ENCODE results near the gene NXNL2.

The NXNL2 gene

DNA sequence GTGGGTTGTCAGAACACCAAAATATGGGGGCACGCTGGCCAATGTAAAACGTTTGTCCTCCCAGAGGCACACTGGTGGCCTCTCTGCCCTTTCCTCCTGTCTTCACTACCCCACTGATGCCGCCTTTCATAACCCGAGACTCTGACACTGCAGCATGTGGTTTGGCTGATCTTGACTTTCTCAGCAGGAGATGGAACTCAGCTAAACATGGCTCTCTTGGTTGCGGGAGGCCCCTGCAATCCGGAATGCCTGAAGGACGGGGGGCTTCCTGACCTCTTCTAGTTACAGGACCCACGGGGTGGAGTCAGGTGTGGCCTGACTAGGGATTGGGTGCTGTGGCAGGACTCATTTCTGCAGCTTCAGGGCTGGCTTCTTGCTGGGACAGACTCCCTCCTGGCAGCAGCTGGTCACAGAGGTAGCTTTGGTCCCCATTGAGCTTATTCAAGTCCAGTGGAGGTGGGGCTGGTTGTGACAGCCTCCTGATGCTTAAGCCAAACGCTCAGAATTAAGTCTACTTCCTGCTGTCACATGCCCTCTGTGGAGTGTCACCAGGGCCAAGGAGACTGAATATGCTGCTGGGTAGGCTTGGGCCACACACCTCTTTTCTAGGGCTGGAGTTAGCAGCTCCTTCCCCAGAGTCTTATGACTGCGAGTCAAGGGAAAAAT is 44.2 kb downstream of the NXNL2 start:
- H3K4me2 ChIP-seq (ENCODE audit: low read length): no peak overlapping the region
- no peaks in the 10 kb centered on the region for H3K79me2 ChIP-seq (ENCODE audit: low read length)
- H4K20me1 ChIP-seq (ENCODE audit: insufficient read depth, low read length): no peaks in the 10 kb centered on the region
- H3K36me3 ChIP-seq (replicated peaks; ENCODE audit: low read depth, low read length): no peaks in the 10 kb centered on the region
- H3K9me3 ChIP-seq (ENCODE audit: insufficient read depth, low read length): no peaks in the 10 kb centered on the region
- peak overlapping the region; percentile 97 for H2AFZ ChIP-seq (ENCODE audit: low read depth, low read length)
- 0 out of 2 replicates have a peak, but pooled peaks cover 5% of the 10 kb centered on the region for H3K4me1 ChIP-seq (ENCODE audit: low read length)
- no peak overlapping the region for H3K9ac ChIP-seq (ENCODE audit: low read length)
- H3K4me3 ChIP-seq (ENCODE audit: low read length): no peak overlapping the region
- TF ChIP-seq, protein P1, sequence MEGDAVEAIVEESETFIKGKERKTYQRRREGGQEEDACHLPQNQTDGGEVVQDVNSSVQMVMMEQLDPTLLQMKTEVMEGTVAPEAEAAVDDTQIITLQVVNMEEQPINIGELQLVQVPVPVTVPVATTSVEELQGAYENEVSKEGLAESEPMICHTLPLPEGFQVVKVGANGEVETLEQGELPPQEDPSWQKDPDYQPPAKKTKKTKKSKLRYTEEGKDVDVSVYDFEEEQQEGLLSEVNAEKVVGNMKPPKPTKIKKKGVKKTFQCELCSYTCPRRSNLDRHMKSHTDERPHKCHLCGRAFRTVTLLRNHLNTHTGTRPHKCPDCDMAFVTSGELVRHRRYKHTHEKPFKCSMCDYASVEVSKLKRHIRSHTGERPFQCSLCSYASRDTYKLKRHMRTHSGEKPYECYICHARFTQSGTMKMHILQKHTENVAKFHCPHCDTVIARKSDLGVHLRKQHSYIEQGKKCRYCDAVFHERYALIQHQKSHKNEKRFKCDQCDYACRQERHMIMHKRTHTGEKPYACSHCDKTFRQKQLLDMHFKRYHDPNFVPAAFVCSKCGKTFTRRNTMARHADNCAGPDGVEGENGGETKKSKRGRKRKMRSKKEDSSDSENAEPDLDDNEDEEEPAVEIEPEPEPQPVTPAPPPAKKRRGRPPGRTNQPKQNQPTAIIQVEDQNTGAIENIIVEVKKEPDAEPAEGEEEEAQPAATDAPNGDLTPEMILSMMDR (IDR thresholded peaks at IDR 0.05; ENCODE audit: low read depth, low read length): no peak
- no peak for TF ChIP-seq EZH2phosphoT487 (IDR thresholded peaks at IDR 0.05; ENCODE audit: low read depth)
- H3K27me3 ChIP-seq (ENCODE audit: low read depth, low read length): 0 out of 2 replicates have a peak, but pooled peaks cover 1% of the 10 kb centered on the region
- no peak overlapping the region for H3K27ac ChIP-seq (ENCODE audit: low read length)

DNA sequence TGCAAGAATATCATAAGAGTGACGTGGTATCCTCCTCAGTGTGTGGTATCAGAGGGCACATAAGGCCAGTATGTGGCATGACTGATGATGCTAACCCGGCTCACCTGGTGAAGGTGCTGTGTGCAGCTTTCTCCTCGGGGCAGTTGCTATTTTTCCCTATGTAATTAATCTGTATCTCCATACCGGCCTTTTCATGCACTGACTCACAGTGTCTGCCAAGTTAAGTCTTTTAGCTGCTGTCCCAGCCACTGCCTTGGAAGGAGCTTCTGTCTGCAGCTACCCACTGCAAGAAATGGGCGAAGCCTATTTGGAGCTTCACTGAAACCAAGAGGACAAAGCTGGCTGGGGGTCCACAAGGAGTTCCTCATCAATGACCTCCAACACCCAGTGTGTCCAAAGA is 46.0 kb downstream of the NXNL2 start:
- Histone ChIP-seq H4K20me1 (ENCODE audit: insufficient read depth, low read length) (no peaks in the 10 kb centered on the region), H3K36me3 (replicated peaks; ENCODE audit: low read depth, low read length) (no peaks in the 10 kb centered on the region), H3K27ac (ENCODE audit: low read length) (no peak overlapping the region), H3K4me2 (ENCODE audit: low read length) (no peak overlapping the region), H3K27me3 (ENCODE audit: low read depth, low read length) (peaks cover 5% of the 10 kb centered on the region; the same call in 1 of the 2 replicates), H3K4me3 (ENCODE audit: low read length) (no peak overlapping the region), H2AFZ (ENCODE audit: low read depth, low read length) (no peak overlapping the region), H3K79me2 (ENCODE audit: low read length) (no peaks in the 10 kb centered on the region), H3K4me1 (ENCODE audit: low read length) (0 out of 2 replicates have a peak, but pooled peaks cover 5% of the 10 kb centered on the region), H3K9me3 (ENCODE audit: insufficient read depth, low read length) (no peaks in the 10 kb centered on the region), H3K9ac (ENCODE audit: low read length) (no peak overlapping the region)
- TF ChIP-seq, protein P1 (IDR thresholded peaks at IDR 0.05; ENCODE audit: low read depth, low read length): no peak
- TF ChIP-seq EZH2phosphoT487 (IDR thresholded peaks at IDR 0.05; ENCODE audit: low read depth): no peak

DNA sequence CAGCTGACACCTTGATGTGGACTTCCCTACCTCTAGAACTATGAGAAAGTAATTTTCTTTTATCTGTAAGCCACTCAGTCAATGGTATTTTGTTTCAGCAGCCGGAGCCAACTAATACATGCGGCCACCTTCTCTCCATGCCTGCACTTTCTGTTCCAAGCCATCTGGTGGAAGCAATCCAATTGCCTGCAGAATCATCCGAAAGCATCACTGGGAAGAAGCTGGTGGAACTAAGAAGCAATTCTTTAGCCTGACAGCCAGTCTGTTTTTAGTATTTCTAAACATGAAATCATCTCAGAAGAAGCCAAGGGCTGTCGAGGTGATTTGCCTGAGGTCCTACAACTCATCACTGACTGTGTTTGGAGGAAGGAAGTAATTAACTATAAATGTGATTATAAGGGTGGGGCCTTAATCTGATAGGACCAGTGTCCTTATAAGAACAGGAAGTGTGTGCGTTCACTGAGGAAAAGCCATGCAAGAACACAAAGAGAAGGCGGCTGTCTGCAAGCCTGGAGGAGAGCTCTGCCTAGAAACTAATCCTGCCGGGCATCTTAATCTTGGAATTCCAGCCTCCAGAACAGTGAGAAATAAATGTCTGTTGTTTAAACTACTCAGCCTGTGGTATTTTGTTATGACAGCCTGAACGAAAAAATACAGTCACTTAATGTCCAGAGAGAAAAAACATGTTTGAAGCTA is 49.1 kb downstream of the NXNL2 start:
- no peak overlapping the region for H3K4me2 ChIP-seq (ENCODE audit: low read length)
- H3K9ac ChIP-seq (ENCODE audit: low read length): no peak overlapping the region
- no peaks in the 10 kb centered on the region for H3K36me3 ChIP-seq (replicated peaks; ENCODE audit: low read depth, low read length)
- H3K4me1 ChIP-seq (ENCODE audit: low read length): no peaks in the 10 kb centered on the region
- no peak overlapping the region for H3K27ac ChIP-seq (ENCODE audit: low read length)
- TF ChIP-seq, protein P1 (IDR thresholded peaks at IDR 0.05; ENCODE audit: low read depth, low read length): no peak
- TF ChIP-seq EZH2phosphoT487 (IDR thresholded peaks at IDR 0.05; ENCODE audit: low read depth): no peak
- H4K20me1 ChIP-seq (ENCODE audit: insufficient read depth, low read length): no peaks in the 10 kb centered on the region
- no peak overlapping the region for H2AFZ ChIP-seq (ENCODE audit: low read depth, low read length)
- no peaks in the 10 kb centered on the region for H3K9me3 ChIP-seq (ENCODE audit: insufficient read depth, low read length)
- H3K27me3 ChIP-seq (ENCODE audit: low read depth, low read length): peaks cover 5% of the 10 kb centered on the region; the same call in 1 of the 2 replicates
- H3K79me2 ChIP-seq (ENCODE audit: low read length): no peaks in the 10 kb centered on the region
- H3K4me3 ChIP-seq (ENCODE audit: low read length): no peak overlapping the region

DNA sequence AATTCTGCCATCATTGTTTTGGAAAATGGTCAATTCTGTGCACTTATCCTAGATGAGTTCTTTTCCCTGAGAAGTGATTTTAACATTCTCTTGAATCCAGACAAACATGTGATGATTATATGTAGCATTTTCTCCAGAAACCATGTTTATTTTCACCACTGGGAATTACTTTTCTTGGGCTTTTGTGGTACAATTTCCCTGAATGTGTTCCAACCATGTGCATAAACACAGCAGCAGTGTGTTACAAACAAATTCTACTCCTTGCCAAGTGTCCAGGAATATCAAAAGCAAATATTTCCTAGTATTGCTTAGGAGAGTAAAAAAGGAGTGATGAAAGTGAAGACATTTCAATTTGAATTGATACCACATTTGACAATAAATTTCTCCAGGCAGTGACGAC is 50.4 kb downstream of the NXNL2 start:
- Histone ChIP-seq H3K27ac (ENCODE audit: low read length) (no peak overlapping the region), H3K9ac (ENCODE audit: low read length) (no peak overlapping the region), H3K4me2 (ENCODE audit: low read length) (no peak overlapping the region), H3K36me3 (replicated peaks; ENCODE audit: low read depth, low read length) (no peaks in the 10 kb centered on the region), H3K79me2 (ENCODE audit: low read length) (no peaks in the 10 kb centered on the region), H4K20me1 (ENCODE audit: insufficient read depth, low read length) (no peaks in the 10 kb centered on the region), H3K27me3 (ENCODE audit: low read depth, low read length) (peaks cover 5% of the 10 kb centered on the region; the same call in 1 of the 2 replicates), H3K4me3 (ENCODE audit: low read length) (no peak overlapping the region), H2AFZ (ENCODE audit: low read depth, low read length) (no peak overlapping the region), H3K4me1 (ENCODE audit: low read length) (no peaks in the 10 kb centered on the region), H3K9me3 (ENCODE audit: insufficient read depth, low read length) (no peaks in the 10 kb centered on the region)
- TF ChIP-seq, protein P1 (IDR thresholded peaks at IDR 0.05; ENCODE audit: low read depth, low read length): no peak
- no peak for TF ChIP-seq EZH2phosphoT487 (IDR thresholded peaks at IDR 0.05; ENCODE audit: low read depth)
